NCI-H1048 (cell line): Measurements from ENCODE around the gene TP73.

Experiments
- DNase-seq: peaks from one replicate; lab custom pipeline; 2025; lab: John Stamatoyannopoulos, UW

TP73 gene

GRCh38 chr1:3673381-3674099 lies 21.2 kb downstream of the TP73 start:
- no peak for DNase-seq

GRCh38 chr1:3674100-3675094 lies 22.1 kb downstream of the TP73 start:
- no peak for DNase-seq

- DNase-seq, result no peak
These were observed 23.1 kb downstream of the TP73 start for GRCh38 chr1:3675436-3675835.

- DNase-seq, result no peak
These were observed 24.5 kb downstream of the TP73 start for GRCh38 chr1:3676581-3677470.

- DNase-seq, result no peak
These were observed 25.2 kb downstream of the TP73 start for GRCh38 chr1:3677484-3677883.

- DNase-seq, result no peak
These were observed 26.2 kb downstream of the TP73 start for GRCh38 chr1:3678361-3679097.

GRCh38 chr1:3679098-3679555 lies 26.8 kb downstream of the TP73 start:
- DNase-seq, result no peak

GRCh38 chr1:3679799-3680453 lies 27.6 kb downstream of the TP73 start:
- no peak for DNase-seq

GRCh38 chr1:3680488-3681230 lies 28.3 kb downstream of the TP73 start:
- no peak for DNase-seq

GRCh38 chr1:3681231-3681897 lies 29.0 kb downstream of the TP73 start:
- no peak for DNase-seq

GRCh38 chr1:3681898-3682806 lies 29.8 kb downstream of the TP73 start:
- no peak for DNase-seq

- DNase-seq, result no peak
These were observed 30.9 kb downstream of the TP73 start for GRCh38 chr1:3683197-3683596.

GRCh38 chr1:3683992-3684391 lies 31.7 kb downstream of the TP73 start:
- no peak for DNase-seq

GRCh38 chr1:3685222-3685621 lies 32.9 kb downstream of the TP73 start:
- no peak for DNase-seq

GRCh38 chr1:3685906-3686305 lies 33.6 kb downstream of the TP73 start:
- no peak for DNase-seq

- DNase-seq, result no peak
These were observed 35.2 kb downstream of the TP73 start for GRCh38 chr1:3687504-3687903.

GRCh38 chr1:3688356-3689137 lies 36.2 kb downstream of the TP73 start:
- no peak for DNase-seq
